Gastrocnemius medialis (tissue), 4 donors: Measurements from ENCODE around the gene KTN1. TPM values are rescaled to one million over a fixed set of nuclear protein-coding genes. Genes with fewer than 3 reads are reported as not detected.

Experiments
- ATAC-seq, 2 donors: fragments of 150-250 bp; one replicate each; pipeline ENCODE4 v1.9.1; 2016
- DNase-seq, 2 donors: peaks; one replicate each; pipeline ENCODE4 v3.0.0-alpha.2; 2019
- H3K27ac ChIP-seq, 4 donors: fragments of 200-600 bp; sonication (generic); 1 replicate in 1 of 4; 2 replicates in 3 of 4; pipeline ENCODE4 v1.5.1; 2016 to 2018; ENCODE audit warnings: mild to moderate bottlenecking in 2 of 4, moderate library complexity in 1 of 4
- H3K27me3 ChIP-seq, 3 donors: fragments of 200-600 bp; sonication (generic) in 2 of 3; 1 replicate in 1 of 3; 2 replicates in 2 of 3; pipeline versions ENCODE4 v1.5.1 to v1.6.0; 2016 to 2019; ENCODE audit warnings: mild to moderate bottlenecking in 1 of 3, moderate library complexity in 1 of 3
- H3K36me3 ChIP-seq, 2 donors: fragments of 200-600 bp; sonication (generic) in 1 of 2; one replicate each; pipeline ENCODE4 v1.5.1; 2017 to 2018
- H3K4me1 ChIP-seq, 2 donors: fragments of 200-600 bp; sonication (generic) in 1 of 2; one replicate each; pipeline ENCODE4 v1.5.1; 2016 to 2017; ENCODE audit warnings: mild to moderate bottlenecking in 2 of 2
- H3K4me3 ChIP-seq, 4 donors: fragments of 200-600 bp; sonication (generic) in 3 of 4; 1 replicate in 1 of 4; 2 replicates in 3 of 4; pipeline ENCODE4 v1.5.1; 2016 to 2019; ENCODE audit warnings: mild to moderate bottlenecking in 2 of 4
- H3K9me3 ChIP-seq, 3 donors: fragments of 200-600 bp; sonication (generic) in 2 of 3; 1 replicate in 1 of 3; 2 replicates in 2 of 3; pipeline ENCODE4 v1.5.1; 2016 to 2019
- POLR2A ChIP-seq, 2 donors: fragments of 450-650 bp; IDR thresholded peaks; one replicate each; pipeline ENCODE4 v1.6.1; 2017; ENCODE audit warnings: antibody characterized with exemption in 2 of 2, mild to moderate bottlenecking in 2 of 2, moderate library complexity in 2 of 2
- in situ Hi-C, 4 donors: fragments of 200-750 bp; cut with MboI; loops; one replicate each; pipeline versions ENCODE4 v1.15.0 to v1.8.0; 2017; ENCODE audit warnings: low sequenced_read_pairs in 4 of 4
- intact Hi-C: fragments of 100-400 bp; cut with DNase I; formaldehyde crosslinking; loops from one replicate; pipeline ENCODE4 v1.15.1; 2023; ENCODE audit warnings: low total_unique reads
- total RNA-seq, 4 donors: library from RNA; depleted of rRNA; stranded (reverse); fragments of >200 nt; gene quantifications; one replicate each; pipeline versions ENCODE4 v1.1.0 to v1.2.3, GENCODE V29; 2016
- TF ChIP-seq, protein P1 (sequence below), 5 experiments: fragments of 450-650 bp in 3 of 5; fragments of 200-600 bp in 2 of 5; sonication (generic) in 2 of 5; IDR thresholded peaks in 4 of 5; conservative IDR thresholded peaks in 1 of 5; 1 replicate in 4 of 5; 2 replicates in 1 of 5; pipeline ENCODE4 v1.5.1; 2016 to 2019; ENCODE audit warnings: antibody characterized with exemption in 5 of 5, mild to moderate bottlenecking in 3 of 5, moderate library complexity in 3 of 5

The KTN1 gene
- total RNA-seq, 4 donors from 2014 or later = 256 to 373 (median 327) TPM

DNA sequence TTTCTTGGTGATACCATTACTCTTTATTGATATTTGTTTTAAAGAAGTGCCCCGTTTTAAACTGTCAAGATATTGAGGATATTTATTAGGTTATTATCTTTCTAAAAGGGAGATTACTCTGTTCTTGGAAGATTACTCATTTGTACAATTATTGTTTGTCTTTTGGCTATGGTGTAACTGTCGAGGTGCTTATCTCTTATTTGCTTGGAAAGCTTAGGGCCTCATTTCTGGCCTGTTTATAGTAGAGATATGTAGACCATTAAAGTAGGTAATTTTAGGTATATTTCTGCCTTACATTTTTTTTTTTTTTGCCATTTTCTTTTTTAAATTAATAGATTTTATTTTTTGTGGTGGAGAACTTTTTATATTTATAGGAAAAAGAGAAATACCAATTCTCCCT lies 74.2 kb downstream of the KTN1 start:
- no peak overlapping the region for H3K27ac ChIP-seq
- DNase-seq (no peak), ATAC-seq (no peak)
- intact Hi-C loops (no loop called here), in situ Hi-C loops (no loop called here)
- peaks cover 0 to 79% of the 10 kb centered on the region in 2 donors for H3K36me3 ChIP-seq
- no peak overlapping the region for H3K4me3 ChIP-seq
- no peaks in the 10 kb centered on the region for H3K9me3 ChIP-seq
- TF ChIP-seq, protein P1, sequence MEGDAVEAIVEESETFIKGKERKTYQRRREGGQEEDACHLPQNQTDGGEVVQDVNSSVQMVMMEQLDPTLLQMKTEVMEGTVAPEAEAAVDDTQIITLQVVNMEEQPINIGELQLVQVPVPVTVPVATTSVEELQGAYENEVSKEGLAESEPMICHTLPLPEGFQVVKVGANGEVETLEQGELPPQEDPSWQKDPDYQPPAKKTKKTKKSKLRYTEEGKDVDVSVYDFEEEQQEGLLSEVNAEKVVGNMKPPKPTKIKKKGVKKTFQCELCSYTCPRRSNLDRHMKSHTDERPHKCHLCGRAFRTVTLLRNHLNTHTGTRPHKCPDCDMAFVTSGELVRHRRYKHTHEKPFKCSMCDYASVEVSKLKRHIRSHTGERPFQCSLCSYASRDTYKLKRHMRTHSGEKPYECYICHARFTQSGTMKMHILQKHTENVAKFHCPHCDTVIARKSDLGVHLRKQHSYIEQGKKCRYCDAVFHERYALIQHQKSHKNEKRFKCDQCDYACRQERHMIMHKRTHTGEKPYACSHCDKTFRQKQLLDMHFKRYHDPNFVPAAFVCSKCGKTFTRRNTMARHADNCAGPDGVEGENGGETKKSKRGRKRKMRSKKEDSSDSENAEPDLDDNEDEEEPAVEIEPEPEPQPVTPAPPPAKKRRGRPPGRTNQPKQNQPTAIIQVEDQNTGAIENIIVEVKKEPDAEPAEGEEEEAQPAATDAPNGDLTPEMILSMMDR (IDR thresholded peaks at IDR 0.05 in 4 of 5, conservative IDR thresholded peaks at IDR 0.05 in 1 of 5) = no peak
- TF ChIP-seq POLR2A (IDR thresholded peaks at IDR 0.05) = no peak
- H3K4me1 ChIP-seq = no peaks in the 10 kb centered on the region
- H3K27me3 ChIP-seq = no peaks in the 10 kb centered on the region

DNA sequence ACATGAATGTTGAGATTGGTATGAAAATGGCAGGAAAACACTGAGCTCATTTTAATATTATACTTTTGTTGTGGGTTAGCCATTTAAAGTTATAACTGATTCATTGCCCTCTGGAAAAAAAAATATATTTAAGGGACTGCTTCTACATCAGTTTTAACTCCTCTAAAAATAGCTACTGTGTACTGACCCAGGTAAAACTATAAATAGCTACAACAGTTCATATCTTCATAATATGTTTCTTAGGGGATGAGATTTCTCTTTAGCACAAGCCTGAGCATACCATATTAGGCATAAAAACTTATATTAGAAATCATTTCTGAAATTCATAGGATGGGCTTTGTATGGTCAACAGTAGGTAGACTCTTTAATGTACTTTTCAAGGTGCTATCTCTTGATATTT lies 81.0 kb downstream of the KTN1 start:
- in situ Hi-C loops = no loop called here
- H3K27me3 ChIP-seq = no peaks in the 10 kb centered on the region
- H3K4me3 ChIP-seq = peak overlapping the region in 3 of 4 donors; percentile 7 to 26 (median 25)
- peak; percentile 93 for ATAC-seq
- peaks cover 34 to 38% of the 10 kb centered on the region in 2 donors for H3K4me1 ChIP-seq
- TF ChIP-seq POLR2A (IDR thresholded peaks at IDR 0.05) = no peak
- TF ChIP-seq, protein P1 (IDR thresholded peaks at IDR 0.05 in 4 of 5, conservative IDR thresholded peaks at IDR 0.05 in 1 of 5) = no peak
- H3K9me3 ChIP-seq = no peaks in the 10 kb centered on the region
- H3K36me3 ChIP-seq = peaks cover 0 to 18% of the 10 kb centered on the region in 2 donors
- peak overlapping the region; percentile 83 to 89 (median 87) for H3K27ac ChIP-seq
- no peak for DNase-seq
- intact Hi-C loops = loop anchor here (5.0 kb wide), 1 partner anchor 49 kb away; no protein-coding TSS in a partner anchor

DNA sequence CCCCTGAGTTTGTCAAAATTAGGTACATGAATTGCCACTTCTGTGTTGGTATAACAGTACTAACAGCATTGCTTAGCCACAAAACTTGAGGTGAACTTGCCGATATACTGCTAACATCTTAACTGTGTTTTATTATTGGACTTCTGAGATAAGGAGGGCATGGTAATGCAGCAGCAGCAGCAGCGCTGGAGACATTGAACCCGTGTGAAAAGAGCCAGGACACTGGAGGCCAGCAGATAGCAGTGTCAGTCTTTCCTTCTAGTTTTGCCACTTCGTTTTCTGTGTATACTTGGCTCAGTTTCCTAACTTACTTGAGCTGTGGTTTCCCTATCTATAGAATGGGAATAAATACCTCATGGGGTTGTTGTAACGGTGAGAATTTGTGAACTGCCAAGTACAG lies 82.7 kb downstream of the KTN1 start:
- no peak overlapping the region for H3K4me3 ChIP-seq
- no peaks in the 10 kb centered on the region for H3K9me3 ChIP-seq
- in situ Hi-C loops (no loop called here), intact Hi-C loops (loop anchor here (5.0 kb wide), 1 partner anchor 50 kb away; no protein-coding TSS in a partner anchor)
- DNase-seq = no peak
- TF ChIP-seq, protein P1 (IDR thresholded peaks at IDR 0.05 in 4 of 5, conservative IDR thresholded peaks at IDR 0.05 in 1 of 5) = peak in 1 of 5 experiments; percentile 18
- no peak for TF ChIP-seq POLR2A (IDR thresholded peaks at IDR 0.05)
- H3K4me1 ChIP-seq = peaks cover 43 to 50% of the 10 kb centered on the region in 2 donors
- peak overlapping the region; percentile 83 to 89 (median 87) for H3K27ac ChIP-seq
- peak; percentile 59 to 74 for ATAC-seq
- H3K27me3 ChIP-seq = no peaks in the 10 kb centered on the region
- peaks cover 0 to 8% of the 10 kb centered on the region in 2 donors for H3K36me3 ChIP-seq

DNA sequence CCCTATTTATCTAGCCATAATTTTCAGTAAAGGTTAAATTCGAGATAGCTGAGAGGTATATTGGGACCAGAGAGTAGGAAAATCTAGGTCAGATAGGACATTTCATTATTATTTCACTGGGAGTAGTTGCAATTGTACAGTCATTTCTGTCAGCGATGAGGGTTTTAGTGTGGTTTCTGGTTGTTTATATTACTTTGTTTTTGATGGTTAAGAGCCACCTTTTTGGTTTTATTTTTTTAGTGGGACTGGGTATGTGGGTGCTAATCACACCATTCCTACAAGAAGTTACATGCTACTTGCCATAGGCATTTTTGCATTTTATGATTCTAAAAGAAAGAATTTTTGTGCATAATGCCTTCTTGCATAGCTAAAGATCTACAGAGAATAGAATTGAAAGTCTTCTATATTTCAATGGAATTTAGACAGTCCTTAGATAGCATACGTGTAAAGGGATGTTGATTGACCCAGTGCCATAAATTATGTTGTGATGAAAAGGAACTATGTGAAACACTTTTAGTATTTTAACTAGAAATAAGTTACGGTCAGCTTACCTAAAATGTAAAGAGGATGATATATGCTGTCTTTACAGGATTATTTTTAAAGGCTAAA lies 85.2 kb downstream of the KTN1 start:
- no peaks in the 10 kb centered on the region for H3K27me3 ChIP-seq
- peaks cover 0 to 4% of the 10 kb centered on the region in 2 donors for H3K36me3 ChIP-seq
- no peaks in the 10 kb centered on the region for H3K9me3 ChIP-seq
- intact Hi-C loops = no loop called here
- in situ Hi-C loops = no loop called here
- ATAC-seq (no peak), DNase-seq (no peak)
- H3K4me1 ChIP-seq = peaks cover 52 to 68% of the 10 kb centered on the region in 2 donors
- TF ChIP-seq, protein P1 (IDR thresholded peaks at IDR 0.05 in 4 of 5, conservative IDR thresholded peaks at IDR 0.05 in 1 of 5) = no peak
- TF ChIP-seq POLR2A (IDR thresholded peaks at IDR 0.05) = no peak
- no peak overlapping the region for H3K4me3 ChIP-seq
- peak overlapping the region in 2 of 4 donors; percentile 24 to 85 for H3K27ac ChIP-seq
